Chondrocyte (in vitro differentiated cells): ENCODE measurements around the gene NRXN3. TPM values are rescaled to one million over a fixed set of nuclear protein-coding genes. Genes with fewer than 3 reads are reported as not detected.

Source experiments
- DNase-seq: peaks from one replicate; pipeline ENCODE4 v3.0.0; 2021; ENCODE audit warnings: mixed read lengths, low spot score
- H3K27ac Mint-ChIP-seq: one replicate; pipeline ENCODE4 v1.8.0; 2021; ENCODE audit warnings: mild to moderate bottlenecking, moderate library complexity, mixed read lengths; ENCODE audit not compliant: unreplicated experiment
- H3K27me3 Mint-ChIP-seq: 2 replicates; pipeline ENCODE4 v1.8.0; 2021; ENCODE audit warnings: low read depth, mixed read lengths
- H3K36me3 Mint-ChIP-seq: 2 replicates; pipeline ENCODE4 v1.8.0; 2021; ENCODE audit warnings: low read depth, mixed read lengths
- H3K4me1 Mint-ChIP-seq: 2 replicates; pipeline ENCODE4 v1.8.0; 2021; ENCODE audit warnings: low read depth, mild to moderate bottlenecking, mixed read lengths
- H3K4me3 Mint-ChIP-seq: one replicate; pipeline ENCODE4 v1.8.0; 2021; ENCODE audit warnings: mild to moderate bottlenecking, moderate library complexity, mixed read lengths; ENCODE audit not compliant: unreplicated experiment
- H3K9me3 Mint-ChIP-seq: 2 replicates; pipeline ENCODE4 v1.8.0; 2021; ENCODE audit warnings: low read depth, mixed read lengths
- CTCF ChIP-seq: fragments of 200-600 bp; sonication (generic); IDR thresholded peaks from 2 replicates; pipeline ENCODE4 v1.5.0; 2021; ENCODE audit warnings: antibody characterized with exemption, mild to moderate bottlenecking, moderate library complexity
- total RNA-seq: library from RNA; stranded (reverse); gene quantifications from 3 replicates; pipeline ENCODE4 v1.2.1, GENCODE V29; 2021

Gene NRXN3
- total RNA-seq, 1 donor from 2014 or later: 7.9 TPM

GRCh38 chr14:79318371-79318770, 1148.2 kb downstream of the NRXN3 start:
- H3K4me3 Mint-ChIP-seq: no peak overlapping the region
- DNase-seq: no peak
- no peaks in the 10 kb centered on the region for H3K36me3 Mint-ChIP-seq
- H3K9me3 Mint-ChIP-seq: no peaks in the 10 kb centered on the region
- H3K27me3 Mint-ChIP-seq: no peaks in the 10 kb centered on the region
- no peak for TF ChIP-seq CTCF
- no peak overlapping the region for H3K27ac Mint-ChIP-seq
- H3K4me1 Mint-ChIP-seq: no peaks in the 10 kb centered on the region

- Mint-ChIP-seq H3K36me3 (no peaks in the 10 kb centered on the region), H3K27ac (no peak overlapping the region)
- no peak for TF ChIP-seq CTCF
These were observed 1150.4 kb downstream of the NRXN3 start for GRCh38 chr14:79320561-79320960.

GRCh38 chr14:79321070-79321469, 1150.9 kb downstream of the NRXN3 start:
- no peak overlapping the region for H3K27ac Mint-ChIP-seq
- no peaks in the 10 kb centered on the region for H3K9me3 Mint-ChIP-seq
- peaks cover 7% of the 10 kb centered on the region for H3K4me1 Mint-ChIP-seq
- no peaks in the 10 kb centered on the region for H3K27me3 Mint-ChIP-seq
- no peaks in the 10 kb centered on the region for H3K36me3 Mint-ChIP-seq
- H3K4me3 Mint-ChIP-seq: no peak overlapping the region
- no peak for TF ChIP-seq CTCF
- no peak for DNase-seq

More at GRCh38 chr14:79320561-79320960, 1150.4 kb downstream of the NRXN3 start:
- Mint-ChIP-seq H3K27me3 (no peaks in the 10 kb centered on the region), H3K4me3 (no peak overlapping the region), H3K9me3 (no peaks in the 10 kb centered on the region), H3K4me1 (peaks cover 7% of the 10 kb centered on the region)
- no peak for DNase-seq

GRCh38 chr14:79325071-79325470, 1154.9 kb downstream of the NRXN3 start:
- H3K9me3 Mint-ChIP-seq: no peaks in the 10 kb centered on the region
- peaks cover 1% of the 10 kb centered on the region for H3K36me3 Mint-ChIP-seq
- no peak overlapping the region for H3K4me3 Mint-ChIP-seq
- no peaks in the 10 kb centered on the region for H3K27me3 Mint-ChIP-seq
- H3K27ac Mint-ChIP-seq: no peak overlapping the region
- peaks cover 13% of the 10 kb centered on the region for H3K4me1 Mint-ChIP-seq
- TF ChIP-seq CTCF: no peak
- no peak for DNase-seq

- peaks cover 1% of the 10 kb centered on the region for H3K36me3 Mint-ChIP-seq
- peaks cover 13% of the 10 kb centered on the region for H3K4me1 Mint-ChIP-seq
- H3K27ac Mint-ChIP-seq: no peak overlapping the region
- no peaks in the 10 kb centered on the region for H3K9me3 Mint-ChIP-seq
- no peak for DNase-seq
- no peaks in the 10 kb centered on the region for H3K27me3 Mint-ChIP-seq
- no peak overlapping the region for H3K4me3 Mint-ChIP-seq
- no peak for TF ChIP-seq CTCF
These were observed 1155.4 kb downstream of the NRXN3 start for GRCh38 chr14:79325557-79325956.
